ENCODE results near the gene PTGDS. TPM values are rescaled to one million over a fixed set of nuclear protein-coding genes. Genes with fewer than 3 reads are reported as not detected.
A peak's percentile ranks its signal among the peaks of the same experiment; 100 is the strongest.

The PTGDS gene
- total RNA-seq, 1 donor = 32.8 TPM

- no peak overlapping the region for H3K4me3 ChIP-seq (ENCODE audit: low read depth, low read length)
- DNase-seq (ENCODE audit: low read depth) = no peak
- TF ChIP-seq CTCF (IDR thresholded peaks at IDR 0.05; ENCODE audit: insufficient read depth, low read length) = no peak
These were observed 11.6 kb downstream of the PTGDS start for GRCh38 chr9:136988872-136989271.

- TF ChIP-seq CTCF (IDR thresholded peaks at IDR 0.05; ENCODE audit: insufficient read depth, low read length) = no peak
- DNase-seq (ENCODE audit: low read depth) = no peak
- H3K4me3 ChIP-seq (ENCODE audit: low read depth, low read length) = no peak overlapping the region
These were observed 13.1 kb downstream of the PTGDS start for GRCh38 chr9:136990242-136990911.

DNA sequence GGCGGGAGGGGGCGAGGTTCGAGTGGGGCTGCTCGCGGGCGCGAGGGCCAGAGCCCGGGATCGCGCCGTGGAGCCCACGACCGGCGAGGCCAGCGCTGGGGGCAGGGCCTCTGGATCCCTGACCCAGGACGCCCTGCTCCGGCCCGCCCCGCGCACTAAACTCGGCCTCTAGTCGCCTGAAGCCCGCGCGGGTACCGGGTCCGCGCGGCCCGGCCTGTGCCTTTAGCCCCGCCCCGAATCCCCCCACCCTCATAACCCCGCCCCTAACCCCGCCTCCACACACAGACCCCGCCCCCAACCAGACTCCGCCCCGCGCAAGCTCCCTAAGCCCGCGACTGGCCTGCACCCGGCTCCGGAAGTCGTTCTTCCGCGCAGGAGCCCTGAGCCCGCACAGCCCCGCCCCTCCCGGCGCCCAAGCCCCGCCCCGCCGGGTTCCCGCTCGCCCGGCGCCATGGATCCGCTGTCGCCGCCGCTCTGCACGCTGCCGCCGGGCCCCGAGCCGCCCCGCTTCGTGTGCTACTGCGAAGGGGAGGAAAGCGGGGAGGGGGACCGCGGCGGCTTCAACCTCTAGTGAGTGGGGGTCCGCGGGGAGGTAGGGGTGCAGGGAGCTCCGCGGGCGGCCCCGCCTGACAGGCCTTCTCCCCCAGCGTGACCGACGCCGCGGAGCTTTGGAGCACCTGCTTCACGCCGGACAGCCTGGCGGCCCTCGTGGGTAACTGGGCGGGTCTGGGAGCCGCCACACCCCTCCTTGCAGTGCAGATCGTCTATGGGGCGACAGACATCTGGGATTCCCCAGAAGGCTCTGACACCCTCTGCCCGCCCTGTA is 14.9 kb downstream of the PTGDS start, which contains the start of gene PAXX:
Gene PAXX, plus strand, starts transcription at position 430 of the 826 bp plus-strand sequence. Its CDS starts 22 bp downstream, at position 452.
- DNase-seq (ENCODE audit: low read depth) = peak; percentile 80
- no peak for TF ChIP-seq CTCF (IDR thresholded peaks at IDR 0.05; ENCODE audit: insufficient read depth, low read length)
- peak within 1 kb of the TSS; percentile 74 for H3K4me3 ChIP-seq (ENCODE audit: low read depth, low read length)

GRCh38 chr9:136992819-136993369 is 15.6 kb downstream of the PTGDS start:
- peak overlapping the region; percentile 74 for H3K4me3 ChIP-seq (ENCODE audit: low read depth, low read length)
- TF ChIP-seq CTCF (IDR thresholded peaks at IDR 0.05; ENCODE audit: insufficient read depth, low read length) = no peak
- DNase-seq (ENCODE audit: low read depth) = no peak

DNA sequence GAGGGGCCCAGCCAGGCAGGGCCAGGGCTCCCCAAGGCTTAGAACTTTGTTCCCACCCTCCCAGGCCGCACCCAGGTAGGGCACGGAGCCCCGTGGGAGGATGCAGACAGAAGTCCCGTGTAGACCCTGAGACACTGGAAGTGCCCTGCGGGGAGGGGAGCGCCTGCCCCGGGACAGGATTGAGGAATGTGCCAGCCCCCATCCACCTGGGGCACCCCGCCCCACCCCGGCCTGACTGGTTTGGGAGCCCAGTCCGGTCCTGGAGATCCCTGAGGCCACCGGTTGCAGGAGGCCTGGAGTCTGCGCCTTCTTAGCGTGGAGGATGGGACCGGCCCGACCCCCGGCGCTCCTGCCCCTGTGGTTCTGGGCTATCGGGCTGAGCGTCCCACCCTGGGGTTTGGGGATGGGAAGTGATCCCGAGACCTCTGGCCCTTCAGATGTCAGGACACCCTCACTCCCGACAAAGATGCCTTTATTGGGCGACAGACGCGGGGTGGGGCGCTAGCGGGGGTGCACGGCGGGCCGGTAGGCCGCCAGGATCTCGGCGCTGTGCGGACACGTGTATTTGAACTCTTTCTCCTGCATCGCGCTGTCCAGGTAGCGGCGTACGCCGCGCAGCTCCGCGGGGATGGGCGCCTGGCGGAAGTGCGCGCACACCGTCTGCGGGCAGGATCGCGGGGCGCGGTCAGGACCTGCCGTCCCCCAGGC is 17.0 kb downstream of the PTGDS start:
- H3K4me3 ChIP-seq (ENCODE audit: low read depth, low read length) = no peak overlapping the region
- no peak for TF ChIP-seq CTCF (IDR thresholded peaks at IDR 0.05; ENCODE audit: insufficient read depth, low read length)
- no peak for DNase-seq (ENCODE audit: low read depth)

GRCh38 chr9:136994888-136995230 is 17.6 kb downstream of the PTGDS start:
- no peak overlapping the region for H3K4me3 ChIP-seq (ENCODE audit: low read depth, low read length)

More at GRCh38 chr9:136994888-136995230, 17.6 kb downstream of the PTGDS start:
- no peak for TF ChIP-seq CTCF (IDR thresholded peaks at IDR 0.05; ENCODE audit: insufficient read depth, low read length)
- no peak for DNase-seq (ENCODE audit: low read depth)
